Measurements from ENCODE around the gene NXPH1.

Gene NXPH1

DNA sequence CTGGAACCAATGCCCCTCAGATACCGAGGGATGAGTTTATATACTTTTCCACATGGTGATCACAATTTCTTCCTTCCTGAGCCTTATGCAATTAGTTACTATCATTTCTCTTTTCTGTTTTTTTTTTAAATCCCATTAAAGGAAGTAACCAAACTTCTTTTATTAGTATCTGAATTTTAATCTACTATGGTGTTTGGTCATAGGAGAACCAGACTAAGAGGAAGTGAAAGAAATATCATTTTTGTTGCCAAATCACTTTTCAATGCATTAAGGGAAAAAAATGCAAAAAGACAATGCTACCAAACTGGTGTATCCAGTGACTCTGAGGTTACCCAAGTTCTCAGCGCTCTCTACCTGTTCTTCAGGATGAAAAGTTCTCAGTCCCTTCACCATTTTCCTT, 167.7 kb downstream of the NXPH1 start:
- no peak for FAIRE-seq
- DNase-seq (ENCODE audit: insufficient read length, low spot score): no peak
- TF ChIP-seq POU2F2 (IDR thresholded peaks at IDR 0.05; ENCODE audit: low read depth, low read length) (no peak), POLR2AphosphoS5 (IDR thresholded peaks at IDR 0.05; ENCODE audit: low read depth, low read length) (no peak), SPI1 (IDR thresholded peaks at IDR 0.05; ENCODE audit: low read depth, low read length) (no peak), POLR2A (IDR thresholded peaks at IDR 0.05; ENCODE audit: low read depth, low read length) (no peak), PAX5 (IDR thresholded peaks at IDR 0.05; ENCODE audit: insufficient read depth, low read length, severe bottlenecking) (no peak), TAF1 (IDR thresholded peaks at IDR 0.05; ENCODE audit: low read depth, low read length) (no peak)

DNA sequence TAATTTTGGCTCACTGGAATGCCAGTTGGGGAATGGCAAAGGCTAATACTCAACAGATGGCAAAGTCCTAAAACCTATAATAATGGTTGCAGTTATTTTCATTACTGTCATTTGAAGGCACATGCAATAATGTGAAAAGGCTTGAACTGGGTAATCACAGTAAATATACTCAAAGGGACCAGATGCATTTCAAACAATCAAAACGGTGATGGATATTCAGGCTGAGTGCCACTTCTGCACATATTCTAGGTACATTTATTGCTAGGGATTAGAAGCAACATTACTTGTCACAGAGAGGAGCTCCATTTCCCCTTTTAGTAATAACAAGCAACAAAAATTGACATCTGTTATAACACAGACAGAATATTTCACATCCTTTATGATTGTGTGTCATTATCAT, 171.8 kb downstream of the NXPH1 start:
- DNase-seq (ENCODE audit: insufficient read length, low spot score) (no peak), FAIRE-seq (no peak)
- TF ChIP-seq POU2F2 (IDR thresholded peaks at IDR 0.05; ENCODE audit: low read depth, low read length) (no peak), TAF1 (IDR thresholded peaks at IDR 0.05; ENCODE audit: low read depth, low read length) (no peak), SPI1 (IDR thresholded peaks at IDR 0.05; ENCODE audit: low read depth, low read length) (no peak), POLR2A (IDR thresholded peaks at IDR 0.05; ENCODE audit: low read depth, low read length) (no peak), POLR2AphosphoS5 (IDR thresholded peaks at IDR 0.05; ENCODE audit: low read depth, low read length) (no peak), PAX5 (IDR thresholded peaks at IDR 0.05; ENCODE audit: insufficient read depth, low read length, severe bottlenecking) (no peak)

DNA sequence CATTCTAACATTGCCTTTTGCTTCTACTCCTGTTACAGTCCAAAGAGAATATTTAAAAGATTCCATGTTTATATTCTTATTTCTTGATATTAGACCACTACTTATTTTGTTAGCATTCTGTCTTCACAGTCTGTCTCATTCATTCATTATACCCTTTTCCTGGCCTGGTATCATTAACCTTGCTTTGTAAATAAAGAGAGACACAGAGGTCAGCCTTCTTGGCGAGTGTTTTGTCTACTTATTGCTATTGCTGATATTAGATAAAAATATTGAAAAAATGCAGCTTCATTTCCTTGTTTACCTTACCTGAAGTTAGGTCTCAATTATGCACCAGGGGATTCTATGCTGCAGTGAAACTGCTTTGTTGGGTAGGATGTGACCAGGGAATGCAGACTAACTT, 179.2 kb downstream of the NXPH1 start:
- FAIRE-seq (no peak), DNase-seq (ENCODE audit: insufficient read length, low spot score) (no peak)
- TF ChIP-seq SPI1 (IDR thresholded peaks at IDR 0.05; ENCODE audit: low read depth, low read length) (no peak), PAX5 (IDR thresholded peaks at IDR 0.05; ENCODE audit: insufficient read depth, low read length, severe bottlenecking) (no peak), TAF1 (IDR thresholded peaks at IDR 0.05; ENCODE audit: low read depth, low read length) (no peak), POLR2AphosphoS5 (IDR thresholded peaks at IDR 0.05; ENCODE audit: low read depth, low read length) (no peak), POLR2A (IDR thresholded peaks at IDR 0.05; ENCODE audit: low read depth, low read length) (no peak), POU2F2 (IDR thresholded peaks at IDR 0.05; ENCODE audit: low read depth, low read length) (no peak)

DNA sequence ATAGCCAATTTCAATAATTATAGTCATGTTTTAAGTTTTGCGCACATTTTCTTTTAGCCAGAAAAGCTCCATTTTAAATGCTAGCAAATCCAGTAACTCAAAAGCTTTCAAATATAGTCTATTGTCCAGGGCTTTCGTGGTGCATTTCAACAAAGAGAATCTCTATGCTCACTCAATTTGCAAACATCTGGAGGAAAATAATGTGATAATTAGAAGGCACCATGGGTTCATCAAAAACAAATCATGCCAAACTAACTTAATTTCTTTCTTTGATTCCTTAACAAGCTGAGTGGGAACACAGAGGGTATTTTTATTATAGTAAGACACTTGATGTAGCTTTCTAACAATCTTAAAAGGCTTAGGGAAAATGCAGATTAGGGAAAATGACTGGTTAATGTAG, 179.8 kb downstream of the NXPH1 start:
- TF ChIP-seq POU2F2 (IDR thresholded peaks at IDR 0.05; ENCODE audit: low read depth, low read length) (no peak), POLR2A (IDR thresholded peaks at IDR 0.05; ENCODE audit: low read depth, low read length) (no peak), POLR2AphosphoS5 (IDR thresholded peaks at IDR 0.05; ENCODE audit: low read depth, low read length) (no peak), SPI1 (IDR thresholded peaks at IDR 0.05; ENCODE audit: low read depth, low read length) (no peak), PAX5 (IDR thresholded peaks at IDR 0.05; ENCODE audit: insufficient read depth, low read length, severe bottlenecking) (no peak)
- FAIRE-seq (no peak), DNase-seq (ENCODE audit: insufficient read length, low spot score) (no peak)

DNA sequence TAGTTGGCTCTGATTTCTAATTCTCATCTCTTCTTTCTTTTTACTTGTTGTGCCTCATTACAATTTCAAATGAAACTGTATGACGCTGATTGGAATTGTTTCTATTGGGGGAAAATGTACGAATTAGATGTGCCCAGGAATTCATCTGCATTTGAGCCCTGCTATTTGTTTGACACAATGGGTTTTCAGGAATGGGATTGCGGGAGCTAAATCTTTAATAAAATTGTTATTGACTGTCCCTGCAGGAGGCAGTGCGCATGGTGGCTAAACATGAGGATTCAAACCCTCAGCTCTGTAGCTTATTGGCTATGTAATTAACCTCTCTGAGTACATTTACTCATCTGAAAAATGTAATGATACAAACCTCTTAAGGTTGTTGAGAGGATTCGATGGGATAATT, 181.6 kb downstream of the NXPH1 start:
- no peak for FAIRE-seq
- no peak for DNase-seq (ENCODE audit: insufficient read length, low spot score)

DNA sequence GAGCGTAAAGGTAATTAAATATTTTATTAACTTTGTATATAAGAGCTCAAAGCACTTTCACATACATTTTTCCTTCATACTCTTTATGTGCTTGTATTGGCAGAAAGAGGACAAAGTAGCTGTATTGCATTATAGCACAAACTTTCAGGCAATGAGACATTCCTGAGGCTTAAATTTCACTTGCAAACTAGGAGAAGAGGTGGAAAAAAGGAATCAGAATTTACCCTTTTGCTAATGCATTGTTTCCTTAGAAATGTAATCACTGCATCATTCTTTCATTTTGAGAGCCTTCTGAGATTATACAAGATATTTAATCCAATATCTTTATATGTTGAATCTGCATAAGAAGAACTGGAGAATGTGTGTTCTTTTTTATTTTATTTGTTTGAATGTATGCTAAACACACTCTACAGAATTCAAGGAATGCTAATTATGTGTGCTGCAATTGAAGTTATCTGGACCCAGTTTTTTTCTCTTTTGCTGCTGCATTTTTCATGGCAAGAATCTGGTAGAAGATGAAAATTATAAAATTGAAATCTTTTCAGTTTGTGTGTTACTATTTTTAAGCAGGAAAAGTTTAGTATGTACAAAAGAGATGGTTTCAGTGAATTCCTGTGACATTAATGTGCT, 185.1 kb downstream of the NXPH1 start:
- no peak for TF ChIP-seq PAX5 (IDR thresholded peaks at IDR 0.05; ENCODE audit: insufficient read depth, low read length, severe bottlenecking)
- TF ChIP-seq POLR2AphosphoS5 (IDR thresholded peaks at IDR 0.05; ENCODE audit: low read depth, low read length): no peak
- no peak for TF ChIP-seq POLR2A (IDR thresholded peaks at IDR 0.05; ENCODE audit: low read depth, low read length)
- TF ChIP-seq SPI1 (IDR thresholded peaks at IDR 0.05; ENCODE audit: low read depth, low read length): no peak
- no peak for TF ChIP-seq POU2F2 (IDR thresholded peaks at IDR 0.05; ENCODE audit: low read depth, low read length)
- no peak for TF ChIP-seq TAF1 (IDR thresholded peaks at IDR 0.05; ENCODE audit: low read depth, low read length)
- no peak for FAIRE-seq

More for the DNA sequence above, 181.6 kb downstream of the NXPH1 start:
- TF ChIP-seq PAX5 (IDR thresholded peaks at IDR 0.05; ENCODE audit: insufficient read depth, low read length, severe bottlenecking) (no peak), SPI1 (IDR thresholded peaks at IDR 0.05; ENCODE audit: low read depth, low read length) (no peak), POU2F2 (IDR thresholded peaks at IDR 0.05; ENCODE audit: low read depth, low read length) (no peak), POLR2A (IDR thresholded peaks at IDR 0.05; ENCODE audit: low read depth, low read length) (no peak), TAF1 (IDR thresholded peaks at IDR 0.05; ENCODE audit: low read depth, low read length) (no peak), POLR2AphosphoS5 (IDR thresholded peaks at IDR 0.05; ENCODE audit: low read depth, low read length) (no peak)

DNA sequence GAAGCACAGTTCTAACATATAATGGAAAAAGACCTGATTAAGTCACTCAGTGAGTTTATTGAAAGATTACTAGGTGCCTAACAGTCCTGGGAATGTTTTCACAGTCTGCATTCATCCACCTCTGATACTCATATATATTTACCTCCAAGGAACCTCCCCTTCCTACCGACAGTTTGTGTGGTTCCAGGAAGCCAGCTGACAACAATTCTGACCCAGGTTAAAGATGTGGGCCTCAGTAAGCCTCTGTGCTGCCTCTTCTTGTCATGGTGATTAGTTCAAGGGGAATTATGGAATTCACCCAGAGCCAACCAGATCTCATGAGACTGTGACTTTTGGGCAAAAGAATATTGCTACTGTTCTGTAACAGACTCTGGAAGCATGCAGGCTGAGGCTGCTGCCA, 186.8 kb downstream of the NXPH1 start:
- FAIRE-seq: no peak
- TF ChIP-seq TAF1 (IDR thresholded peaks at IDR 0.05; ENCODE audit: low read depth, low read length) (no peak), SPI1 (IDR thresholded peaks at IDR 0.05; ENCODE audit: low read depth, low read length) (no peak), POLR2A (IDR thresholded peaks at IDR 0.05; ENCODE audit: low read depth, low read length) (no peak)

More for the DNA sequence above, 185.1 kb downstream of the NXPH1 start:
- DNase-seq (ENCODE audit: insufficient read length, low spot score): no peak

DNA sequence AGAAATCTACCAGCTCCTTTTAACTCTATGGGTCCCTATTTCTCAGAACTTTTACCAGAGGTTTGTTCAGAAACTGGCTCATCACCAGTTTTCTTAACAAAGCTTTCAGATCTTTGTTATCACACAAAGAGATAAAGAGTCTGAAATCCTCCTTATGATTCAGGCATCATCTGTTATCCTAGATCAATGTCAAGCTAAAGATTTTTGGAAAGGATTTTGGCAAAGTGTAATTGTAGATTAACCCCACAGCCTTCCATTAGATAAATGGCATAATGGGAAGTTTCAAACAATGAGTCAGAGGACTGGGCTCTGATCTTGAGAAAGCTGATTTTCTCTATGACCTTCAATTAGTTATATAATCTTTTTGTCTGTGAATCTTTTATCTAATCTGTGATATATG, 192.2 kb downstream of the NXPH1 start:
- no peak for FAIRE-seq

More for the DNA sequence above, 186.8 kb downstream of the NXPH1 start:
- DNase-seq (ENCODE audit: insufficient read length, low spot score): no peak

DNA sequence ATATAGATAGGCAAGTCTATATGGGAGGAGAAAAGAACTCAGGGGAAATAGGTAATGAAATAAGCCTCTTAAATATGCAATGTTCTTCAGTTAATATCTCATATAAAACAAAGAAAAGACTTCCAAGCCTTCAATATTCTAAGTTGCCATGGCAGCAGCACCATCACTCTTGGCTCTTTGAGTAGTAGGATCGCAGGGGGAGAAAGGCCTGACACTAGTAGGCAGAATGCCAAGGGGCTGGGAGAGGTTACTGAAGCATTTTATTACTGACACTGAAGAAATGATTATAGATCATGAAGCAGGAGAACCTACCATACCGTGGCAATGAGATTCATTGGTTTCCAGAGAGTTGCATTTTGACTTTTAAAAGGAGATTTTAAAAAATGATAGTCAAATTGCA, 193.9 kb downstream of the NXPH1 start:
- DNase-seq (ENCODE audit: insufficient read length, low spot score) (no peak), FAIRE-seq (no peak)
- TF ChIP-seq SPI1 (IDR thresholded peaks at IDR 0.05; ENCODE audit: low read depth, low read length): no peak

More for the DNA sequence above, 192.2 kb downstream of the NXPH1 start:
- TF ChIP-seq PAX5 (IDR thresholded peaks at IDR 0.05; ENCODE audit: insufficient read depth, low read length, severe bottlenecking) (no peak), POU2F2 (IDR thresholded peaks at IDR 0.05; ENCODE audit: low read depth, low read length) (no peak), TAF1 (IDR thresholded peaks at IDR 0.05; ENCODE audit: low read depth, low read length) (no peak), POLR2A (IDR thresholded peaks at IDR 0.05; ENCODE audit: low read depth, low read length) (no peak), SPI1 (IDR thresholded peaks at IDR 0.05; ENCODE audit: low read depth, low read length) (no peak), POLR2AphosphoS5 (IDR thresholded peaks at IDR 0.05; ENCODE audit: low read depth, low read length) (no peak)
- DNase-seq (ENCODE audit: insufficient read length, low spot score): no peak

DNA sequence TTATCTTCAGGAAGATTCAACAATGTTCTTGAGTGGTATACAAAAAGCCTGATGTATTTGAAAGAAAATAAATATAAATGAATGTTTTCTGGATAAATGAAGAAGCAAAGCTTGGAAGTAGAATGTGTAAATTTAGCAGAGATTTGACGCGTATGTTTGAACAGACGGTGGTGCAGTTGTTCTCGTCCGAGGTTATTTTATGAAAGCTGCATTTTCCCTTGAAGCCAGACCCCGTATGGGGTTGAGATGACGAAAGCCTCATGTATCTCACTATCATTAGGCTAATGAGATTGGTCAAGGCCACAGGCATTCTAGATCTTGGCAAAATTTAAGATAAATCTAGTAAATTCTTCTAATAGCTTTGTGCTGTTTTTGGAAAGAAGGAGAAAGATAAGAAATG, 195.2 kb downstream of the NXPH1 start:
- FAIRE-seq: no peak
- DNase-seq (ENCODE audit: insufficient read length, low spot score): no peak
- TF ChIP-seq PAX5 (IDR thresholded peaks at IDR 0.05; ENCODE audit: insufficient read depth, low read length, severe bottlenecking): no peak
- no peak for TF ChIP-seq SPI1 (IDR thresholded peaks at IDR 0.05; ENCODE audit: low read depth, low read length)
- TF ChIP-seq POLR2AphosphoS5 (IDR thresholded peaks at IDR 0.05; ENCODE audit: low read depth, low read length): no peak
- TF ChIP-seq POLR2A (IDR thresholded peaks at IDR 0.05; ENCODE audit: low read depth, low read length): no peak
- TF ChIP-seq POU2F2 (IDR thresholded peaks at IDR 0.05; ENCODE audit: low read depth, low read length): no peak
- TF ChIP-seq TAF1 (IDR thresholded peaks at IDR 0.05; ENCODE audit: low read depth, low read length): no peak
